PC-3 (cell line): Measurements from ENCODE around the gene PRKAR2B.

ENCODE experiments used
- CTCF ChIP-seq: fragments of 300-600 bp; sonication (generic); conservative IDR thresholded peaks from 2 replicates; pipeline ENCODE4 v1.5.1; 2017; ENCODE audit warnings: antibody characterized with exemption, low read depth, mild to moderate bottlenecking, low read length
- EZH2 ChIP-seq: fragments of 300-600 bp; sonication (generic); IDR thresholded peaks from one replicate; pipeline ENCODE4 v1.6.1; 2017; ENCODE audit warnings: antibody characterized with exemption, mild to moderate bottlenecking, low read length; ENCODE audit not compliant: unreplicated experiment
- EZH2phosphoT487 ChIP-seq: fragments of 300-600 bp; sonication (generic); IDR thresholded peaks from 2 replicates; pipeline ENCODE4 v1.6.1; 2018; ENCODE audit warnings: mild to moderate bottlenecking, antibody characterized with exemption, low read length, borderline replicate concordance

- TF ChIP-seq EZH2 = no peak
- no peak for TF ChIP-seq CTCF
- TF ChIP-seq EZH2phosphoT487 = no peak
Measured at GRCh38 chr7:107154826-107155225, 110.3 kb downstream of the PRKAR2B start.
